GM12878 (cell line): ENCODE data around the gene RNF167. TPM values are rescaled to one million over a fixed set of nuclear protein-coding genes. Genes with fewer than 3 reads are reported as not detected.

Source experiments
- EP300 ChIP-seq, 2 experiments: fragments of 150-350 bp in 1 of 2; IDR thresholded peaks; 2 replicates each; pipeline ENCODE4 v1.6.1; 2011 to 2012; ENCODE audit warnings: low read depth in 2 of 2, low read length in 2 of 2, borderline replicate concordance in 1 of 2, improper control_type of control experiment in 1 of 2, inconsistent platforms in 1 of 2; ENCODE audit not compliant: control insufficient read depth in 1 of 2
- LARP7 ChIP-seq: fragments of 450-650 bp; IDR thresholded peaks from 2 replicates; pipeline ENCODE4 v1.6.1; 2017; ENCODE audit warnings: mild to moderate bottlenecking
- POLR2A ChIP-seq: IDR thresholded peaks from 2 replicates; pipeline ENCODE4 v1.6.1; 2011; ENCODE audit warnings: low read depth, mild to moderate bottlenecking, low read length
- PRDM15 ChIP-seq: fragments of 450-650 bp; formaldehyde crosslinking; IDR thresholded peaks from 2 replicates; pipeline ENCODE4 v1.4.0; 2020; ENCODE audit warnings: mild to moderate bottlenecking, moderate library complexity
- STAT3 ChIP-seq: IDR thresholded peaks from 2 replicates; pipeline ENCODE4 v1.6.1; 2011; ENCODE audit warnings: low read depth, low read length, improper control_type of control experiment
- SUPT20H ChIP-seq: IDR thresholded peaks from 2 replicates; pipeline ENCODE4 v1.6.1; 2011; ENCODE audit warnings: low read depth, mild to moderate bottlenecking, low read length, moderate library complexity, borderline replicate concordance; ENCODE audit not compliant: control insufficient read depth
- polyA plus RNA-seq, 11 experiments: library from polyadenylated mRNA; depleted of rRNA in 4 of 11; unstranded in 6 of 11; stranded (reverse) in 5 of 11; fragments of >200 nt; fragmentation: Nextera tagmentation in 4 of 11; fragmentation: Illumina TruSeq in 1 of 11; extraction: Ambion mirVana in 4 of 11; extraction: Trizol in 1 of 11; gene quantifications; 1 replicate in 1 of 11; 2 replicates in 10 of 11; pipeline versions ENCODE4 v1.2.1 to v1.2.3, GENCODE V29; 2011 to 2016; ENCODE audit warnings: inconsistent platforms in 2 of 11, missing spikeins in 2 of 11, low read depth in 1 of 11
- total RNA-seq, 4 experiments: library from RNA; depleted of rRNA in 3 of 4; stranded (reverse); fragments of >200 nt in 3 of 4; fragmentation: Illumina TruSeq in 1 of 4; extraction: Trizol in 1 of 4; gene quantifications; 2 replicates each; pipeline versions ENCODE4 v1.2.1 to v1.2.3, GENCODE V29; 2013 to 2021

Gene RNF167
- total and polyA plus RNA-seq, 10 of the 15 experiments (the other 5 are each of a cell fraction or from before 2014, with no cell fraction given) = 33.6 to 147 (median 57.6) TPM

- TF ChIP-seq EP300 (IDR thresholded peaks at IDR 0.05; ENCODE audit: borderline replicate concordance in 1 of 2, control insufficient read depth in 1 of 2, low read depth in 2 of 2, low read length in 2 of 2) (no peak), STAT3 (no peak; the same call in 1 of the 2 replicates), LARP7 (no peak), POLR2A (peak; percentile 91), SUPT20H (no peak), PRDM15 (peak; percentile 10; the same call in 1 of the 2 replicates)
These were observed 4.6 kb downstream of the RNF167 start (continued) for GRCh38 chr17:4944554-4945175.
